ENCODE data around the gene CENPB.

The CENPB gene

GRCh38 chr20:3767427-3768341 lies 18.9 kb downstream of the CENPB start, which contains the start of gene ADISSP:
ADISSP (minus strand) TSS chr20:3767753; CDS start chr20:3760100, 7,653 bp downstream.
- Histone ChIP-seq H3K9ac (peak within 1 kb of the TSS; percentile 82), H3K79me2 (ENCODE audit: insufficient read depth, low read depth) (no peaks in the 10 kb centered on the region), H3K4me2 (peak within 1 kb of the TSS; percentile 76), H3K4me1 (ENCODE audit: low read depth, poor library complexity, severe bottlenecking) (peaks cover 5% of the 10 kb centered on the region), H3K36me3 (ENCODE audit: insufficient read depth) (no peaks in the 10 kb centered on the region), H3K4me3 (IDR thresholded peaks at IDR 0.05; ENCODE audit: insufficient read depth, low read depth, low read length) (no peak within 1 kb of the TSS), H4K20me1 (ENCODE audit: insufficient read depth) (no peaks in the 10 kb centered on the region), H3K27ac (peak within 1 kb of the TSS; percentile 77), H2AFZ (ENCODE audit: low read depth) (peak within 1 kb of the TSS; percentile 81), H3K27me3 (ENCODE audit: insufficient read depth, low read depth) (no peaks in the 10 kb centered on the region)
- TF ChIP-seq CTCF (conservative IDR thresholded peaks at IDR 0.05; ENCODE audit: low read depth, low read length), result no peak

DNA sequence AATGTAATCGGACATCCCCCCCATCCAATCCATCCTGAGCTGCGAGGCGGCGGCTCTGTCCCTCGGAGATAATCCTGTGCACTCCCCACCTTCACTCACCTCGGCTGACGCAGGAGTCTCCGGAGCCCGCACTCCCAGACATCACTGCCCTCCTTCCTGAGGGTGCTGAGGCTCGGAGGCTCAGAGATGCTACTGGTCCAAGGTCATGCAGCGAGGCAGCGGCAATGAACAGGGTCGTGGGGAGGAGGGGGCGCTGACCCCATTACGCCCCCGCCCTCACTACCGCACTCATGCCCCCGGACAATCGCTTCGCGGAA lies 19.5 kb downstream of the CENPB start:
- H3K27ac ChIP-seq, result no peak overlapping the region
- H3K9ac ChIP-seq, result peak overlapping the region; percentile 60
- H4K20me1 ChIP-seq (ENCODE audit: insufficient read depth), result no peaks in the 10 kb centered on the region
- H3K4me2 ChIP-seq, result peak overlapping the region; percentile 76
- H3K36me3 ChIP-seq (ENCODE audit: insufficient read depth), result no peaks in the 10 kb centered on the region
- no peak for TF ChIP-seq CTCF (conservative IDR thresholded peaks at IDR 0.05; ENCODE audit: low read depth, low read length)
- H3K27me3 ChIP-seq (ENCODE audit: insufficient read depth, low read depth), result no peaks in the 10 kb centered on the region
- H3K4me3 ChIP-seq (IDR thresholded peaks at IDR 0.05; ENCODE audit: insufficient read depth, low read depth, low read length), result no peak overlapping the region
- peak overlapping the region; percentile 67 for H2AFZ ChIP-seq (ENCODE audit: low read depth)
- peaks cover 5% of the 10 kb centered on the region for H3K4me1 ChIP-seq (ENCODE audit: low read depth, poor library complexity, severe bottlenecking)
- H3K79me2 ChIP-seq (ENCODE audit: insufficient read depth, low read depth), result no peaks in the 10 kb centered on the region

GRCh38 chr20:3766422-3767109 lies 20.0 kb downstream of the CENPB start:
- no peak overlapping the region for H2AFZ ChIP-seq (ENCODE audit: low read depth)
- peaks cover 5% of the 10 kb centered on the region for H3K4me1 ChIP-seq (ENCODE audit: low read depth, poor library complexity, severe bottlenecking)
- H3K4me2 ChIP-seq, result peak overlapping the region; percentile 76
- no peak for TF ChIP-seq CTCF (conservative IDR thresholded peaks at IDR 0.05; ENCODE audit: low read depth, low read length)
- no peaks in the 10 kb centered on the region for H3K27me3 ChIP-seq (ENCODE audit: insufficient read depth, low read depth)
- H3K79me2 ChIP-seq (ENCODE audit: insufficient read depth, low read depth), result no peaks in the 10 kb centered on the region
- no peaks in the 10 kb centered on the region for H3K36me3 ChIP-seq (ENCODE audit: insufficient read depth)
- no peak overlapping the region for H3K27ac ChIP-seq
- H3K9ac ChIP-seq, result peak overlapping the region; percentile 60; the same call in 1 of the 2 replicates
- no peak overlapping the region for H3K4me3 ChIP-seq (IDR thresholded peaks at IDR 0.05; ENCODE audit: insufficient read depth, low read depth, low read length)
- H4K20me1 ChIP-seq (ENCODE audit: insufficient read depth), result no peaks in the 10 kb centered on the region

DNA sequence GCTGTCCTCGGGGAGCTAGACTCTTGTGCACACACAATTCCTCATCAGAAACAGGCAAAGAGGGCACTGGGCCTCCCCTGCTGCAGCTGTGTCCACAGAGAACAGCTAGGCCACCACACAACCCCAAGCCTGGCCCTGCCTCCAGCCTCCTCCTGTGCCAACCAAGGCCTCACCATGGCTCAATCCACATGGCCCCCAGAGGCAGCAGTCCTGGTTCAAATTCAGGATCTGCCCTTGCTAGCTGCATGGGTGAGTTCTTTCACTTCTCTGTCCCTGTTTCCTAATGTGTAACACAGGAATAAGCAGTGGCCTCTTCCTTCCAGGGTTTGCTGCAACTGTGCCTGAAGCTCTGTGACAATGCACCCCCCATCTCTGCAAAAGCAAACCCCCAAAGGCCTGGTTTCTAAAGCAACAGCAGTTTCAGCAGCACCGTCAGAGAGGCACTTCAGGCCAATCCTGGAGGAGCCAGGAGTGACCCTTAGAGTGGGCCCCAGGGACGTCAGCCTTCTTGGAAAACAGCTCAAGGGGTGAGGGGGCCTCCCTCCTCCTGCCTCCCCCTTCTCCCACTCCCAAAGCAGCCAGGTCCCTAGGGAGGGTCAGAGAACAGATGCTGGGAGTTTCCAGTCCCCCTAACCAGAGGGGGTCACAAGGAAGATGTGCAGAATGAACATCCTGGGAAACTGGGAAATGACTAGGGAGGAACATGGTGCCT lies 21.2 kb downstream of the CENPB start:
- no peaks in the 10 kb centered on the region for H3K27me3 ChIP-seq (ENCODE audit: insufficient read depth, low read depth)
- no peaks in the 10 kb centered on the region for H3K79me2 ChIP-seq (ENCODE audit: insufficient read depth, low read depth)
- no peak overlapping the region for H3K9ac ChIP-seq
- no peak overlapping the region for H3K27ac ChIP-seq
- no peak overlapping the region for H3K4me2 ChIP-seq
- H3K36me3 ChIP-seq (ENCODE audit: insufficient read depth), result no peaks in the 10 kb centered on the region
- no peak overlapping the region for H2AFZ ChIP-seq (ENCODE audit: low read depth)
- no peak for TF ChIP-seq CTCF (conservative IDR thresholded peaks at IDR 0.05; ENCODE audit: low read depth, low read length)
- no peaks in the 10 kb centered on the region for H4K20me1 ChIP-seq (ENCODE audit: insufficient read depth)
- peaks cover 5% of the 10 kb centered on the region for H3K4me1 ChIP-seq (ENCODE audit: low read depth, poor library complexity, severe bottlenecking)
- no peak overlapping the region for H3K4me3 ChIP-seq (IDR thresholded peaks at IDR 0.05; ENCODE audit: insufficient read depth, low read depth, low read length)
